Measurements from ENCODE around the gene ELFN1.

GRCh38 chr7:1644341-1645070 is 25.6 kb upstream of the ELFN1 start:
- no peak for TF ChIP-seq CTCF (IDR thresholded peaks at IDR 0.05)
- TF ChIP-seq POLR2A (IDR thresholded peaks at IDR 0.05): no peak

Data from uterus (tissue), 2 donors.